ENCODE results near the gene MGAT4A.

GRCh38 chr2:98763209-98763951 is 32.4 kb upstream of the MGAT4A start:
- TF ChIP-seq GLIS3 (CRISPR knock-in tag; IDR thresholded peaks at IDR 0.05) (no peak), TOX (CRISPR knock-in tag; IDR thresholded peaks at IDR 0.05; ENCODE audit: borderline replicate concordance) (no peak), ZFP3 (CRISPR knock-in tag; IDR thresholded peaks at IDR 0.05) (no peak), ARNTL (CRISPR knock-in tag; IDR thresholded peaks at IDR 0.05; ENCODE audit: borderline replicate concordance, low read depth) (no peak), CSRNP3 (CRISPR knock-in tag; IDR thresholded peaks at IDR 0.05) (no peak), ZNF565 (CRISPR knock-in tag; conservative IDR thresholded peaks at IDR 0.05; ENCODE audit: low read depth) (no peak), ISL1 (CRISPR knock-in tag; IDR thresholded peaks at IDR 0.05) (no peak), SNAI2 (CRISPR knock-in tag; IDR thresholded peaks at IDR 0.05) (no peak)
- TF ChIP-seq, protein P1, sequence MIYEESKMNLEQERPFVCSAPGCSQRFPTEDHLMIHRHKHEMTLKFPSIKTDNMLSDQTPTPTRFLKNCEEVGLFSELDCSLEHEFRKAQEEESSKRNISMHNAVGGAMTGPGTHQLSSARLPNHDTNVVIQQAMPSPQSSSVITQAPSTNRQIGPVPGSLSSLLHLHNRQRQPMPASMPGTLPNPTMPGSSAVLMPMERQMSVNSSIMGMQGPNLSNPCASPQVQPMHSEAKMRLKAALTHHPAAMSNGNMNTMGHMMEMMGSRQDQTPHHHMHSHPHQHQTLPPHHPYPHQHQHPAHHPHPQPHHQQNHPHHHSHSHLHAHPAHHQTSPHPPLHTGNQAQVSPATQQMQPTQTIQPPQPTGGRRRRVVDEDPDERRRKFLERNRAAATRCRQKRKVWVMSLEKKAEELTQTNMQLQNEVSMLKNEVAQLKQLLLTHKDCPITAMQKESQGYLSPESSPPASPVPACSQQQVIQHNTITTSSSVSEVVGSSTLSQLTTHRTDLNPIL (CRISPR knock-in tag; IDR thresholded peaks at IDR 0.05; ENCODE audit: low read depth): no peak
- TF ChIP-seq, protein P2, sequence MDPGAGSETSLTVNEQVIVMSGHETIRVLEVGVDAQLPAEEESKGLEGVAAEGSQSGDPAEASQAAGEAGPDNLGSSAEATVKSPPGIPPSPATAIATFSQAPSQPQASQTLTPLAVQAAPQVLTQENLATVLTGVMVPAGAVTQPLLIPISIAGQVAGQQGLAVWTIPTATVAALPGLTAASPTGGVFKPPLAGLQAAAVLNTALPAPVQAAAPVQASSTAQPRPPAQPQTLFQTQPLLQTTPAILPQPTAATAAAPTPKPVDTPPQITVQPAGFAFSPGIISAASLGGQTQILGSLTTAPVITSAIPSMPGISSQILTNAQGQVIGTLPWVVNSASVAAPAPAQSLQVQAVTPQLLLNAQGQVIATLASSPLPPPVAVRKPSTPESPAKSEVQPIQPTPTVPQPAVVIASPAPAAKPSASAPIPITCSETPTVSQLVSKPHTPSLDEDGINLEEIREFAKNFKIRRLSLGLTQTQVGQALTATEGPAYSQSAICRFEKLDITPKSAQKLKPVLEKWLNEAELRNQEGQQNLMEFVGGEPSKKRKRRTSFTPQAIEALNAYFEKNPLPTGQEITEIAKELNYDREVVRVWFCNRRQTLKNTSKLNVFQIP (CRISPR knock-in tag; IDR thresholded peaks at IDR 0.05; ENCODE audit: borderline replicate concordance, low read depth): no peak
